WTC11 (cell line): ENCODE results near the gene ZDHHC16. TPM values are rescaled to one million over a fixed set of nuclear protein-coding genes. Genes with fewer than 3 reads are reported as not detected.

Experiments
- ATAC-seq: fragments of 200-7000 bp; cut with Tn5 transposase; 2 replicates; pipeline ENCODE4 v1.10.0; 2021; ENCODE audit warnings: mild to moderate bottlenecking, moderate library complexity
- CTCF ChIA-PET: fragments of 300-600 bp; sonication (Branson Sonifier 250); formaldehyde crosslinking; loops from one replicate; lab custom pipeline; 2021; ENCODE audit warnings: antibody characterized with exemption; lab: Charles Lee
- POLR2A ChIA-PET: fragments of 350-600 bp; sonication (Branson Sonifier 250); formaldehyde crosslinking; loops from one replicate; lab custom pipeline; 2021; ENCODE audit warnings: antibody characterized with exemption; lab: Charles Lee
- DNase-seq: peaks from one replicate; pipeline ENCODE4 v3.0.0; 2021; ENCODE audit warnings: low spot score
- H3K27ac Mint-ChIP-seq: 2 replicates; pipeline ENCODE4 v1.8.0; 2021; ENCODE audit warnings: mixed read lengths
- H3K27me3 Mint-ChIP-seq: 2 replicates; pipeline ENCODE4 v1.8.0; 2021; ENCODE audit warnings: low read depth, mild to moderate bottlenecking, moderate library complexity, mixed read lengths
- H3K36me3 Mint-ChIP-seq: 2 replicates; pipeline ENCODE4 v1.8.0; 2021; ENCODE audit warnings: mixed read lengths
- H3K4me1 Mint-ChIP-seq: 2 replicates; pipeline ENCODE4 v1.8.0; 2022; ENCODE audit warnings: mixed read lengths
- H3K4me3 Mint-ChIP-seq: 2 replicates; pipeline ENCODE4 v1.8.0; 2021; ENCODE audit warnings: mild to moderate bottlenecking, moderate library complexity, mixed read lengths
- H3K9me3 Mint-ChIP-seq: 2 replicates; pipeline ENCODE4 v1.8.0; 2021; ENCODE audit warnings: mixed read lengths
- ATF1 ChIP-seq: sonication (generic); formaldehyde crosslinking; IDR thresholded peaks from 2 replicates; pipeline ENCODE4 v1.8.1; 2023; ENCODE audit warnings: mild to moderate bottlenecking, moderate library complexity, missing genetic modification reagents
- FOXJ3 ChIP-seq: sonication (generic); formaldehyde crosslinking; IDR thresholded peaks from 2 replicates; pipeline ENCODE4 v1.9.0; 2021; ENCODE audit warnings: missing genetic modification reagents, mild to moderate bottlenecking, borderline replicate concordance
- FOXP1 ChIP-seq: sonication (generic); formaldehyde crosslinking; IDR thresholded peaks from 2 replicates; pipeline ENCODE4 v1.8.0; 2022; ENCODE audit warnings: missing genetic modification reagents, mild to moderate bottlenecking, moderate library complexity, borderline replicate concordance
- GABPB1 ChIP-seq: sonication (generic); formaldehyde crosslinking; IDR thresholded peaks from 2 replicates; pipeline ENCODE4 v1.8.1; 2023; ENCODE audit warnings: mild to moderate bottlenecking, missing genetic modification reagents
- GRHL2 ChIP-seq: fragments of 250-450 bp; sonication (Bioruptor Pico); IDR thresholded peaks from 2 replicates; pipeline ENCODE4 v1.8.0; 2022; ENCODE audit warnings: mild to moderate bottlenecking, moderate library complexity; ENCODE audit not compliant: insufficient replicate concordance, severe bottlenecking
- MXD4 ChIP-seq: fragments of 250-450 bp; sonication (Bioruptor Pico); IDR thresholded peaks from 2 replicates; pipeline ENCODE4 v1.8.0; 2021; ENCODE audit warnings: mild to moderate bottlenecking, moderate library complexity, borderline replicate concordance
- NFYB ChIP-seq: sonication (generic); formaldehyde crosslinking; conservative IDR thresholded peaks from 2 replicates; pipeline ENCODE4 v1.8.0; 2022; ENCODE audit warnings: low read depth, missing genetic modification reagents
- SOX15 ChIP-seq: fragments of 250-450 bp; sonication (Bioruptor Pico); IDR thresholded peaks from 2 replicates; pipeline ENCODE4 v1.9.0; 2021; ENCODE audit warnings: mild to moderate bottlenecking
- TP53 ChIP-seq: sonication (generic); formaldehyde crosslinking; IDR thresholded peaks from 2 replicates; pipeline ENCODE4 v1.8.1; 2023; ENCODE audit warnings: mild to moderate bottlenecking, missing genetic modification reagents
- ZBTB21 ChIP-seq: sonication (generic); formaldehyde crosslinking; IDR thresholded peaks from 2 replicates; pipeline ENCODE4 v1.8.1; 2023; ENCODE audit warnings: mild to moderate bottlenecking, missing genetic modification reagents, borderline replicate concordance
- ZNF232 ChIP-seq: sonication (generic); formaldehyde crosslinking; IDR thresholded peaks from 2 replicates; pipeline ENCODE4 v1.8.0; 2022; ENCODE audit warnings: mild to moderate bottlenecking, missing genetic modification reagents
- ZNF671 ChIP-seq: fragments of 250-450 bp; sonication (Bioruptor Pico); IDR thresholded peaks from 2 replicates; pipeline ENCODE4 v1.8.0; 2021; ENCODE audit warnings: mild to moderate bottlenecking
- total RNA-seq: library from RNA; stranded (reverse); gene quantifications from 3 replicates; pipeline ENCODE4 v1.2.3, GENCODE V29; 2021
- TF ChIP-seq, protein P1 (sequence below): sonication (generic); formaldehyde crosslinking; IDR thresholded peaks from 2 replicates; pipeline ENCODE4 v1.8.0; 2022; ENCODE audit warnings: mild to moderate bottlenecking, missing genetic modification reagents
- TF ChIP-seq, protein P2 (sequence below): sonication (generic); formaldehyde crosslinking; IDR thresholded peaks from 2 replicates; pipeline ENCODE4 v1.8.0; 2022; ENCODE audit warnings: mild to moderate bottlenecking, missing genetic modification reagents
- TF ChIP-seq, protein P3 (sequence below): sonication (generic); formaldehyde crosslinking; IDR thresholded peaks from 2 replicates; pipeline ENCODE4 v1.8.0; 2023; ENCODE audit warnings: mild to moderate bottlenecking, missing genetic modification reagents
- TF ChIP-seq, protein P4 (sequence below): sonication (generic); formaldehyde crosslinking; IDR thresholded peaks from 2 replicates; pipeline ENCODE4 v1.8.1; 2023; ENCODE audit warnings: mild to moderate bottlenecking, missing genetic modification reagents
- TF ChIP-seq, protein P5 (sequence below): fragments of 200-600 bp; IDR thresholded peaks from 2 replicates; pipeline ENCODE4 v1.8.0; 2022; ENCODE audit warnings: antibody characterized with exemption
- TF ChIP-seq, protein P6 (sequence below): sonication (generic); formaldehyde crosslinking; IDR thresholded peaks from 2 replicates; pipeline ENCODE4 v1.8.1; 2022; ENCODE audit warnings: low read depth, missing genetic modification reagents, borderline replicate concordance
- TF ChIP-seq, protein P7 (sequence below): sonication (generic); formaldehyde crosslinking; IDR thresholded peaks from 2 replicates; pipeline ENCODE4 v1.8.1; 2023; ENCODE audit warnings: mild to moderate bottlenecking, missing genetic modification reagents, moderate library complexity

The ZDHHC16 gene
- total RNA-seq, 1 experiment from 2014 or later, result 44.4 TPM

DNA sequence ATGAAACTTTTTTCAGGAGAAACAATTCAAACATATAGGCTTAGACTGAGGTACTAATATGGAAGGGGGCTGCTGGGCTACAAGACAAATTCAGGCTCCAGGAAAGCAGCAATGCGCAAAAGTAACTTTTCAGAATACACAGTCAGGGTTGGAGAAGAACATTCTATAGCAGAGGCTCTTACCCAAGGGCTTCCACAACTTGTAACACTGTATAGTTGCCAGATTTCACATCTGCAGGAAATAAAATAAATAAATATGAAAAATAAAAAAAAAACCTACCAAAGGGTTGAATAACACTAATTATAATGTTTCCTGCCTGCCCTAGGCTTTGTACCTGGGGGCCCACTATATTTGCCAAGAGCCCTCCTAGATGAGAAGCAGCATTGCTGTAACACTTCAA, 37.9 kb downstream of the ZDHHC16 start:
- H3K36me3 Mint-ChIP-seq, result peaks cover 18% of the 10 kb centered on the region
- no peak overlapping the region for H3K4me3 Mint-ChIP-seq
- no peak for ATAC-seq
- TF ChIP-seq NFYB (CRISPR knock-in tag), result no peak
- TF ChIP-seq ZNF671 (CRISPR knock-in tag), result no peak
- no peak for TF ChIP-seq FOXP1 (CRISPR knock-in tag)
- TF ChIP-seq GRHL2 (CRISPR knock-in tag), result no peak
- no peak for TF ChIP-seq TP53
- TF ChIP-seq, protein P1, sequence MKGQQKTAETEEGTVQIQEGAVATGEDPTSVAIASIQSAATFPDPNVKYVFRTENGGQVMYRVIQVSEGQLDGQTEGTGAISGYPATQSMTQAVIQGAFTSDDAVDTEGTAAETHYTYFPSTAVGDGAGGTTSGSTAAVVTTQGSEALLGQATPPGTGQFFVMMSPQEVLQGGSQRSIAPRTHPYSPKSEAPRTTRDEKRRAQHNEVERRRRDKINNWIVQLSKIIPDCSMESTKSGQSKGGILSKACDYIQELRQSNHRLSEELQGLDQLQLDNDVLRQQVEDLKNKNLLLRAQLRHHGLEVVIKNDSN (CRISPR knock-in tag), result no peak
- TF ChIP-seq, protein P2, sequence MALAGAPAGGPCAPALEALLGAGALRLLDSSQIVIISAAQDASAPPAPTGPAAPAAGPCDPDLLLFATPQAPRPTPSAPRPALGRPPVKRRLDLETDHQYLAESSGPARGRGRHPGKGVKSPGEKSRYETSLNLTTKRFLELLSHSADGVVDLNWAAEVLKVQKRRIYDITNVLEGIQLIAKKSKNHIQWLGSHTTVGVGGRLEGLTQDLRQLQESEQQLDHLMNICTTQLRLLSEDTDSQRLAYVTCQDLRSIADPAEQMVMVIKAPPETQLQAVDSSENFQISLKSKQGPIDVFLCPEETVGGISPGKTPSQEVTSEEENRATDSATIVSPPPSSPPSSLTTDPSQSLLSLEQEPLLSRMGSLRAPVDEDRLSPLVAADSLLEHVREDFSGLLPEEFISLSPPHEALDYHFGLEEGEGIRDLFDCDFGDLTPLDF (CRISPR knock-in tag), result no peak
- TF ChIP-seq, protein P3, sequence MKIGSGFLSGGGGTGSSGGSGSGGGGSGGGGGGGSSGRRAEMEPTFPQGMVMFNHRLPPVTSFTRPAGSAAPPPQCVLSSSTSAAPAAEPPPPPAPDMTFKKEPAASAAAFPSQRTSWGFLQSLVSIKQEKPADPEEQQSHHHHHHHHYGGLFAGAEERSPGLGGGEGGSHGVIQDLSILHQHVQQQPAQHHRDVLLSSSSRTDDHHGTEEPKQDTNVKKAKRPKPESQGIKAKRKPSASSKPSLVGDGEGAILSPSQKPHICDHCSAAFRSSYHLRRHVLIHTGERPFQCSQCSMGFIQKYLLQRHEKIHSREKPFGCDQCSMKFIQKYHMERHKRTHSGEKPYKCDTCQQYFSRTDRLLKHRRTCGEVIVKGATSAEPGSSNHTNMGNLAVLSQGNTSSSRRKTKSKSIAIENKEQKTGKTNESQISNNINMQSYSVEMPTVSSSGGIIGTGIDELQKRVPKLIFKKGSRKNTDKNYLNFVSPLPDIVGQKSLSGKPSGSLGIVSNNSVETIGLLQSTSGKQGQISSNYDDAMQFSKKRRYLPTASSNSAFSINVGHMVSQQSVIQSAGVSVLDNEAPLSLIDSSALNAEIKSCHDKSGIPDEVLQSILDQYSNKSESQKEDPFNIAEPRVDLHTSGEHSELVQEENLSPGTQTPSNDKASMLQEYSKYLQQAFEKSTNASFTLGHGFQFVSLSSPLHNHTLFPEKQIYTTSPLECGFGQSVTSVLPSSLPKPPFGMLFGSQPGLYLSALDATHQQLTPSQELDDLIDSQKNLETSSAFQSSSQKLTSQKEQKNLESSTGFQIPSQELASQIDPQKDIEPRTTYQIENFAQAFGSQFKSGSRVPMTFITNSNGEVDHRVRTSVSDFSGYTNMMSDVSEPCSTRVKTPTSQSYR (CRISPR knock-in tag), result no peak
- TF ChIP-seq, protein P4, sequence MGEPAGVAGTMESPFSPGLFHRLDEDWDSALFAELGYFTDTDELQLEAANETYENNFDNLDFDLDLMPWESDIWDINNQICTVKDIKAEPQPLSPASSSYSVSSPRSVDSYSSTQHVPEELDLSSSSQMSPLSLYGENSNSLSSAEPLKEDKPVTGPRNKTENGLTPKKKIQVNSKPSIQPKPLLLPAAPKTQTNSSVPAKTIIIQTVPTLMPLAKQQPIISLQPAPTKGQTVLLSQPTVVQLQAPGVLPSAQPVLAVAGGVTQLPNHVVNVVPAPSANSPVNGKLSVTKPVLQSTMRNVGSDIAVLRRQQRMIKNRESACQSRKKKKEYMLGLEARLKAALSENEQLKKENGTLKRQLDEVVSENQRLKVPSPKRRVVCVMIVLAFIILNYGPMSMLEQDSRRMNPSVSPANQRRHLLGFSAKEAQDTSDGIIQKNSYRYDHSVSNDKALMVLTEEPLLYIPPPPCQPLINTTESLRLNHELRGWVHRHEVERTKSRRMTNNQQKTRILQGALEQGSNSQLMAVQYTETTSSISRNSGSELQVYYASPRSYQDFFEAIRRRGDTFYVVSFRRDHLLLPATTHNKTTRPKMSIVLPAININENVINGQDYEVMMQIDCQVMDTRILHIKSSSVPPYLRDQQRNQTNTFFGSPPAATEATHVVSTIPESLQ, result no peak
- TF ChIP-seq FOXJ3 (CRISPR knock-in tag), result no peak
- TF ChIP-seq MXD4 (CRISPR knock-in tag), result no peak
- TF ChIP-seq, protein P5, sequence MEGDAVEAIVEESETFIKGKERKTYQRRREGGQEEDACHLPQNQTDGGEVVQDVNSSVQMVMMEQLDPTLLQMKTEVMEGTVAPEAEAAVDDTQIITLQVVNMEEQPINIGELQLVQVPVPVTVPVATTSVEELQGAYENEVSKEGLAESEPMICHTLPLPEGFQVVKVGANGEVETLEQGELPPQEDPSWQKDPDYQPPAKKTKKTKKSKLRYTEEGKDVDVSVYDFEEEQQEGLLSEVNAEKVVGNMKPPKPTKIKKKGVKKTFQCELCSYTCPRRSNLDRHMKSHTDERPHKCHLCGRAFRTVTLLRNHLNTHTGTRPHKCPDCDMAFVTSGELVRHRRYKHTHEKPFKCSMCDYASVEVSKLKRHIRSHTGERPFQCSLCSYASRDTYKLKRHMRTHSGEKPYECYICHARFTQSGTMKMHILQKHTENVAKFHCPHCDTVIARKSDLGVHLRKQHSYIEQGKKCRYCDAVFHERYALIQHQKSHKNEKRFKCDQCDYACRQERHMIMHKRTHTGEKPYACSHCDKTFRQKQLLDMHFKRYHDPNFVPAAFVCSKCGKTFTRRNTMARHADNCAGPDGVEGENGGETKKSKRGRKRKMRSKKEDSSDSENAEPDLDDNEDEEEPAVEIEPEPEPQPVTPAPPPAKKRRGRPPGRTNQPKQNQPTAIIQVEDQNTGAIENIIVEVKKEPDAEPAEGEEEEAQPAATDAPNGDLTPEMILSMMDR, result no peak
- TF ChIP-seq SOX15 (CRISPR knock-in tag), result no peak
- TF ChIP-seq, protein P6, sequence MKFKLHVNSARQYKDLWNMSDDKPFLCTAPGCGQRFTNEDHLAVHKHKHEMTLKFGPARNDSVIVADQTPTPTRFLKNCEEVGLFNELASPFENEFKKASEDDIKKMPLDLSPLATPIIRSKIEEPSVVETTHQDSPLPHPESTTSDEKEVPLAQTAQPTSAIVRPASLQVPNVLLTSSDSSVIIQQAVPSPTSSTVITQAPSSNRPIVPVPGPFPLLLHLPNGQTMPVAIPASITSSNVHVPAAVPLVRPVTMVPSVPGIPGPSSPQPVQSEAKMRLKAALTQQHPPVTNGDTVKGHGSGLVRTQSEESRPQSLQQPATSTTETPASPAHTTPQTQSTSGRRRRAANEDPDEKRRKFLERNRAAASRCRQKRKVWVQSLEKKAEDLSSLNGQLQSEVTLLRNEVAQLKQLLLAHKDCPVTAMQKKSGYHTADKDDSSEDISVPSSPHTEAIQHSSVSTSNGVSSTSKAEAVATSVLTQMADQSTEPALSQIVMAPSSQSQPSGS (CRISPR knock-in tag), result no peak
- TF ChIP-seq ZBTB21, result no peak
- TF ChIP-seq ATF1 (CRISPR knock-in tag), result no peak
- TF ChIP-seq ZNF232 (CRISPR knock-in tag), result no peak
- TF ChIP-seq GABPB1 (CRISPR knock-in tag), result no peak
- TF ChIP-seq, protein P7, sequence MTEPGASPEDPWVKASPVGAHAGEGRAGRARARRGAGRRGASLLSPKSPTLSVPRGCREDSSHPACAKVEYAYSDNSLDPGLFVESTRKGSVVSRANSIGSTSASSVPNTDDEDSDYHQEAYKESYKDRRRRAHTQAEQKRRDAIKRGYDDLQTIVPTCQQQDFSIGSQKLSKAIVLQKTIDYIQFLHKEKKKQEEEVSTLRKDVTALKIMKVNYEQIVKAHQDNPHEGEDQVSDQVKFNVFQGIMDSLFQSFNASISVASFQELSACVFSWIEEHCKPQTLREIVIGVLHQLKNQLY (CRISPR knock-in tag), result no peak
- peak overlapping the region; percentile 60 for H3K27ac Mint-ChIP-seq
- peaks cover 22% of the 10 kb centered on the region for H3K4me1 Mint-ChIP-seq
- DNase-seq, result no peak
- H3K9me3 Mint-ChIP-seq, result no peaks in the 10 kb centered on the region
- ChIA-PET POLR2A (no interaction called here), CTCF (interaction anchor here (1.3 kb wide), 2 partner anchors 51 to 128 kb away, joined by 3 to 4 read pairs; no protein-coding TSS in a partner anchor)
- no peaks in the 10 kb centered on the region for H3K27me3 Mint-ChIP-seq
